Right cardiac atrium (tissue), 5 donors: Measurements from ENCODE around the gene HLA-DPA1. TPM values are rescaled to one million over a fixed set of nuclear protein-coding genes. Genes with fewer than 3 reads are reported as not detected.
A peak's percentile ranks its signal among the peaks of the same experiment; 100 is the strongest.
"Not testable (repeated sequence)": the region's sequence is repeated elsewhere in the genome, so short reads cannot be mapped to it uniquely, and the experiment has no call there.

ENCODE experiments used
- ATAC-seq, 2 donors: fragments of 200-7000 bp; cut with Tn5 transposase; one replicate each; pipeline versions ENCODE4 v1.8.0 to v1.9.1; 2020; ENCODE audit warnings: moderate library complexity in 2 of 2, mild to moderate bottlenecking in 1 of 2
- DNase-seq, 3 donors: peaks; one replicate each; pipeline ENCODE4 v3.0.0-alpha.2; 2020
- H3K27ac ChIP-seq: one replicate; pipeline ENCODE4 v1.5.1; 2013; ENCODE audit warnings: mild to moderate bottlenecking, low read length, control low read depth, moderate library complexity
- H3K27me3 ChIP-seq: one replicate; pipeline ENCODE4 v1.6.1; 2013; ENCODE audit not compliant: control insufficient read depth, insufficient read depth
- H3K4me1 ChIP-seq: one replicate; pipeline ENCODE4 v1.6.1; 2013; ENCODE audit warnings: low read length; ENCODE audit not compliant: control insufficient read depth, insufficient read depth
- H3K4me3 ChIP-seq: one replicate; pipeline ENCODE4 v1.5.1; 2013; ENCODE audit warnings: low read length, control low read depth
- H3K9me3 ChIP-seq: one replicate; pipeline ENCODE4 v1.6.1; 2013; ENCODE audit warnings: low read length; ENCODE audit not compliant: control insufficient read depth
- WGBS: extraction: QIAGEN DNeasy Blood & Tissue Kit; methylation state at CpG from one replicate; pipeline ENCODE4 v1.1.7; 2013; 5-methylcytosine and 5-hydroxymethylcytosine counted together
- intact Hi-C, 4 donors: fragments of 100-400 bp; cut with DNase I; formaldehyde crosslinking; loops; one replicate each; pipeline versions ENCODE4 v1.11.0 to v1.14.0; 2022 to 2023
- polyA plus RNA-seq: library from polyadenylated mRNA; stranded (reverse); fragments of 200-250 nt; gene quantifications from one replicate; pipeline ENCODE4 v1.2.3, GENCODE V29; 2013
- total RNA-seq, 4 donors: library from RNA; stranded (reverse); fragmentation: NEBNext Ultra II Directional; extraction: Animal tissue kit (Norgen Biotek cat#: 25700); gene quantifications; one replicate each; pipeline ENCODE4 v1.2.1, GENCODE V29; 2021
- donor health status: healthy with polysubstance abuse.
- donor health status: DM: no; HTN: yes; CAD: no.
- donor health status: DM: no; HTN: no; CAD: no.
- donor health status: DM: no; HTN: yes; CAD: no; lungs with severe emphysema.
- donor health status: DM: yes; HTN: yes; CAD: no.

Gene HLA-DPA1
- total and polyA plus RNA-seq, 5 donors, result 31.1 to 58.6 (median 53.9) TPM

DNA sequence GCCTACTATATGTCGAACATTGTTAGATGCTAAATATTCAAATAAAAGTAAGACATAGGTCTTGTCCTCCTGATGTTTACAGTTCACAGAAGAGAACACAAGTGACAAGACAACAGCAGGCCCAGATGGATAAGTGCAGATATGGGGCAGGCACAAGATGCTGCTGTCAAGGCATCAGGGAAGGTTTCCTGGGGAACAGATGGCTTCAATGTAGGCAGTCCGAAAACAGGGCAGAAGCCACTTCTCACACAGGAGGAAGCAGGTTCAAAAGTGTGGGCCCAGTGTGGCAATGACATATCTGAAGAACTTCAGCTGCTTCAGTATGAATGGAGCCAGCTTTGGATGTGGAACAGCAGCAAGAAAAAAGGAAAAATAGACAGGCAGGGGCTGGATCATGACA, 34.9 kb upstream of the HLA-DPA1 start:
- WGBS, result 71% methylated on average over 2 of the region's 2 CpGs
- Histone ChIP-seq H3K9me3 (no peaks in the 10 kb centered on the region), H3K4me1 (no peaks in the 10 kb centered on the region), H3K27ac (no peak overlapping the region), H3K4me3 (no peak overlapping the region), H3K27me3 (no peaks in the 10 kb centered on the region)
- intact Hi-C loops, result no loop called here
- ATAC-seq (no peak), DNase-seq (no peak)

DNA sequence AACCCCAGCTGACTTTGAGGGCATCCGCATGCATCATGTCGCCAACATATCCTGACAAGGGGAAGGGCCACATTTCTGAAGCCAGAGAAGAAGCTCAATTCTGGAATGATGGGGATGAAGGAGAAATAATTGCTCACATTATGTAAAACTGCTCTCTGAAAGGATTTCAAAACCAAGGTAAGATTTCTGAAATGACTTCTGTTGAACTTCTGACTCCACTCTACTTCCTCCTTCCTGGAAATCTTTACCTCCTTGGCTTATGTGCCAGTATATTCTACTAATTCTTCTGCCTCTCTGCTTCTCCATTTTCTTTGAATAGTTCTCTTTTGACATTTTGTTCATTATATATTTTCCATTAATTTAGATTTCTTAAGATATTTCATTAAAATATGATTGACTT, 34.2 kb upstream of the HLA-DPA1 start:
- ATAC-seq (no peak), DNase-seq (no peak)
- no peaks in the 10 kb centered on the region for H3K9me3 ChIP-seq
- H3K4me1 ChIP-seq, result no peaks in the 10 kb centered on the region
- H3K4me3 ChIP-seq, result no peak overlapping the region
- no peaks in the 10 kb centered on the region for H3K27me3 ChIP-seq
- H3K27ac ChIP-seq, result no peak overlapping the region
- WGBS, result 89% methylated on average over 2 of the region's 2 CpGs
- intact Hi-C loops, result no loop called here

DNA sequence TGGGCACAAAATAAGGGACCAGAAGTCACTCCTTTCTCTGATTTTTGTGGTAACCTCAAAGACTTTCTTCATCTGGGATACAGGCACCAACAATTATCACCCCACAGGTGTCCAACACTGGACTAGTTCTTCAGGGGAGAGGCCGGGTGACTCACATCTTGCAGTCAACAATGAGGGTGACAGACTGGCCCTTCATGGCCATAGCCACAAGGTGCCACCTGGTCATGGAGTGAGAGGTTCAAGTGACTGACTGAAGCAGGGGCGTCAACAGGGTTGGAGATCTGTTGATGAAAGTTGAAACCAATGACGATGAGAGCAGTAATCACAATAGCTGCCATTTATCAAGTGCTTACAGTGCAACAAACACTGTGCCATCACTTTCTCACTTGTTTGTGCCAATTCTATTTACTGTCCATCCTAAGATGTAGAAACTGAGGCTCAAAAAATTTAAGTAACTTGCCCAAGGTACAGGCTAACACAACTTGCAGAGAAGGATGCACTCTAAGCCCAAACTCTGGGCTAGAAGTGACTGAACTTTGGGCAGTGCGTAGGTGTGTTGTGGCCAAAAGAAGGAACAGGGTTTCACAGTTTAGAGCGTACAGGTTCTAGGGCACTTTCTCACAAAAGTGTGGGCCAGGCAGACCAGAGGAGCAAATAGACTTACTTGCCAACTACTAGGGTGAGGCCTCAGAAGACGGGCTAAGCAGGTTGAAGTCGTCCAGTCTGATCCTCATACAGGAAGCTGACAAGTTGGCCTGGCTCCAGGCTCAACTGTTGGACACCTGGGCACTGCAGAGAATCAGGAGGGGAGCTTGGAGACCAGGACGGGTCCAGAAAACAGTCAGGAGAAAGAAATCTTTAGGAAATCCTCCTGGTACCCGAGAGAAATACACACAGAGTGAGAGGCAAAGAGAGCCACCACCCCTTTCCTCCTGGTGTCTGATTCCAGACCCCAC, 32.7 kb upstream of the HLA-DPA1 start:
- no peak overlapping the region for H3K4me3 ChIP-seq
- no peak for ATAC-seq
- H3K4me1 ChIP-seq, result no peaks in the 10 kb centered on the region
- DNase-seq, result no peak
- no peaks in the 10 kb centered on the region for H3K9me3 ChIP-seq
- H3K27me3 ChIP-seq, result no peaks in the 10 kb centered on the region
- intact Hi-C loops, result no loop called here
- 68% methylated on average over 9 of the region's 9 CpGs for WGBS
- H3K27ac ChIP-seq, result no peak overlapping the region

DNA sequence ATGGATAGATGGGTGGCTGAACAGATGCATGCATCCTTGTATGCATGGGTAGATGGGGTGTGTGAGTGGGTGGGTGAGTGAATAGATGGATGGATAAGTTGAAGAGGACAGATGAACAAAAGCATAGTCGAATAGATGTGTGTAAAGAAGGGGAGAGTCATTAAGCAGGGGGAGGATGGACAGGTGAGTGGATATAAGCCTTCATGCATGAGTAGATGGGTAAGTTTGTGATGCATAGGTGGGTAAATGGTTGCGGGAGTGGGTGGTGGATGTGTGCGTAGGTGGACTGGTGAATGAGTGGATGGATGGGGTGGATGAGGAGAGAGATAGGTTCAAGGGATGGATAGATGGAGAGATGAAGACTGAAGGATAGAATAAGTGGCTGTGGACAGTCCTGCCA, 31.9 kb upstream of the HLA-DPA1 start:
- Histone ChIP-seq H3K4me1 (no peaks in the 10 kb centered on the region), H3K27ac (no peak overlapping the region), H3K27me3 (no peaks in the 10 kb centered on the region), H3K9me3 (no peaks in the 10 kb centered on the region), H3K4me3 (no peak overlapping the region)
- 91% methylated on average over 3 of the region's 3 CpGs for WGBS
- ATAC-seq (no peak), DNase-seq (no peak)
- intact Hi-C loops, result no loop called here

DNA sequence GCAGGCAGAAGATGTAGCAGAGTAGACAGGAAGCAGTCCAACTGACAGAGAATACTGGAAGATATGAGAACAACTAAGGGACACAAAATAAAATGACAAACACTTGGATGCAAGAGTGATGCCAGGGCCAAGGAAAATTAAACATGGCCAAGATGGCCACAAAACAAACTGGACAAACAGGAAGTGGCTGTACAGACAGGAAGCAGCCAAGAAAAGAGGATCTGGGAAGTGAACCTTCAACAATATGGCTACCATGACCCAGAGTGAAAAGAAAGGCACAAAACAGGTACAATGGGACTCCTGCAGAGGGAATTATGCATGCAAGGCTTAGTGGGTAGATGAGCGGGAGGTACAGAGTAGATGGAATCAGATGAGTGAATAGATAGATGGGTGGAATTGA, 31.4 kb upstream of the HLA-DPA1 start:
- Histone ChIP-seq H3K27me3 (no peaks in the 10 kb centered on the region), H3K4me1 (no peaks in the 10 kb centered on the region), H3K27ac (no peak overlapping the region), H3K4me3 (no peak overlapping the region), H3K9me3 (no peaks in the 10 kb centered on the region)
- ATAC-seq, result no peak
- WGBS, result 96% methylated on average over 1 of the region's 1 CpG
- DNase-seq, result no peak
- intact Hi-C loops, result no loop called here

DNA sequence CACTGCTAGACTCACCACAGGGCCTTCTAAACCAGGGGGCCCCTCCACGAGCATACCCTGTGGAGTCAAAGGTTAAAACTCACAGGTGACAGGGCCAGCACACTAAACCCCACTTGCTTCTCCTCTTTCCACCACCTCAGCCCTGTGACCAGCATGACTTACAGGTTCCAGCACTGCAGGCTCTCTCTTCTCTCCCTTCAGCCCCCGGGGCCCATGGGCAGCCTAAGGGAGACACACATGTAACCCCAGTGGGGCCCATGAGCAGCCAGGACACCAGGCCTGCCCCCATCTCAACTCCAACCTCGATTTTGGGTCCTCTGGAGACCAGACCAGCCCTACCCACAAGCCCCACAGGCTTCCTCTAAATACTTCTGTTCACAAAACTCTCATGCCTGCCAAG, 30.3 kb upstream of the HLA-DPA1 start:
- Histone ChIP-seq H3K4me1 (no peaks in the 10 kb centered on the region), H3K27ac (no peak overlapping the region), H3K4me3 (no peak overlapping the region), H3K27me3 (no peaks in the 10 kb centered on the region), H3K9me3 (no peaks in the 10 kb centered on the region)
- intact Hi-C loops, result no loop called here
- no peak for ATAC-seq
- 49% methylated on average over 3 of the region's 3 CpGs for WGBS
- no peak for DNase-seq

DNA sequence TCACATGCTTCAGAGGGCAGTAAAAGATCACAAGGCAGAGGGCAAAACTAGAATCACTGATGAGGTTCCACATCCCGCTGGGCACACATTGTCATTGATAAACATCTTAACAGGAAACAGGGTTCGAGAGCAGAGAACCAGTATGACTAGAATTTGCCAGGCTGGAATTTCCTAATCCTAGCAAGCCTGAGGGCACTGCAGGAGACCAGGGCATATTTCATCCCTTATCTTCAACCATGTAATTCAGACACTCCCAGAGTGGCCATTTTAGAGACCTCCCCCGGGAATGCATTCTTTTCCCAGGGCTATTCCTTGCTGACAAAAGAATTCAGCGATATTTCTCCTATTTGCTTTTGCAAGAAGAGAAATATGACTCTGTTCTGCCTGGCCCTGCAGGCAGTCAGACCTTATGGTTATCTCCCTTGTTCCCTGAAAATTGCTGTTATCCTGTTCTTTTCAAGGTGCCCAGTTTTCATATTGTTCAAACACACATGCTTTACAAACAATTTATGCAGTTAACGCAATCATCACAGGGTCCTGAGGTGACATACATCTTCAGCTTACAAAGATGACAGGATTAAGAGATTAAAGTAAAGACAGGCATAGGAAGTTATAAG, 27.8 kb upstream of the HLA-DPA1 start:
- H3K4me3 ChIP-seq, DNase-seq, ATAC-seq, intact Hi-C loops, H3K4me1 ChIP-seq, H3K9me3 ChIP-seq, H3K27ac ChIP-seq, H3K27me3 ChIP-seq: not testable (repeated sequence)
- 71% methylated on average over 5 of the region's 5 CpGs for WGBS

DNA sequence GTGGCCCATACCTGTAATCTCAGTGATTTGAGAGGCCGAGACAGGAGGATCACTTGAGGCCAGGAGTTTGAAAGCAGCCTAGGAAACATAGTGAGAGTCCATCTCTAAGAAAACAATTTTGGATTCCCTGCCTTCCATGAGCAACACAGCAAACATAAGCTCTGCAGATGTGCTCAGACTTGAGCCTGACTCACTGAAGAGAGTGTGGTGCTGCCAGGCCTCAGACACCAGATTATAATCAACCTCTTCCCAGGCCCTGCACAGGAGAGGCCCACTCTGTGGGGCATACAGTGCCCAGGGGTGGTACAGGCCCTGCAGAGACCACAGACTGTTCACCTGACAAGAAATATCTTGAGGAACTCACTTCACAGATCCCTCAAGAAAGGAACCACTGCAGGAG, 22.2 kb upstream of the HLA-DPA1 start:
- Histone ChIP-seq H3K27ac (no peak overlapping the region), H3K4me1 (no peaks in the 10 kb centered on the region), H3K4me3 (no peak overlapping the region), H3K27me3 (no peaks in the 10 kb centered on the region), H3K9me3 (no peaks in the 10 kb centered on the region)
- no peak for ATAC-seq
- WGBS, result 86% methylated on average over 1 of the region's 1 CpG
- intact Hi-C loops, result loop anchor here in 2 of 4 donors (10.0 kb wide), 2 partner anchors 81 to 91 kb away; partner anchors contain the start of gene HLA-DOA (in 1 of the 2)
- DNase-seq, result no peak

DNA sequence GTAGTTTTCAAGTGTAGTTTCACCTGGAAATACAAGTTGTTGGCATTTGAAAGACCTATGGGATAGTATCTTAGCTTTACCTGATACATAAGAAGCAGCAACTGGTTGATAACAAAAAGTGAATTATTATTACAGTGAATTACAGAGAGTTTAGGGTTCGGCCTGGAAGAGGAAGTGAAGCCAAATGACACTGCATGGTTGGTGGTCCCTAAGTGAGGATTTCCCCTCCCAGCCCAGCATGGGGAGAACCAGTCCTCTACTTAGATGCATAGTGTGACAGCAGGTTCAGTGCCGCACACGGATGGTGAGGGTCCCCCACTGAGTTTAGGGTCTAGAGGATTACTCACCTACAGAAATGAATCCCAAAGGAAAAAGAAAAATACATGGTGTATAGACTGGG, 20.4 kb upstream of the HLA-DPA1 start:
- H3K9me3 ChIP-seq, result no peaks in the 10 kb centered on the region
- no peak overlapping the region for H3K27ac ChIP-seq
- intact Hi-C loops, result loop anchor here in 2 of 4 donors (10.0 kb wide), 2 partner anchors 79 to 89 kb away; partner anchors contain the start of gene HLA-DOA (in 1 of the 2)
- no peak overlapping the region for H3K4me3 ChIP-seq
- ATAC-seq, result no peak
- H3K27me3 ChIP-seq, result no peaks in the 10 kb centered on the region
- WGBS, result 54% methylated on average over 3 of the region's 3 CpGs
- H3K4me1 ChIP-seq, result no peaks in the 10 kb centered on the region
- DNase-seq, result no peak

DNA sequence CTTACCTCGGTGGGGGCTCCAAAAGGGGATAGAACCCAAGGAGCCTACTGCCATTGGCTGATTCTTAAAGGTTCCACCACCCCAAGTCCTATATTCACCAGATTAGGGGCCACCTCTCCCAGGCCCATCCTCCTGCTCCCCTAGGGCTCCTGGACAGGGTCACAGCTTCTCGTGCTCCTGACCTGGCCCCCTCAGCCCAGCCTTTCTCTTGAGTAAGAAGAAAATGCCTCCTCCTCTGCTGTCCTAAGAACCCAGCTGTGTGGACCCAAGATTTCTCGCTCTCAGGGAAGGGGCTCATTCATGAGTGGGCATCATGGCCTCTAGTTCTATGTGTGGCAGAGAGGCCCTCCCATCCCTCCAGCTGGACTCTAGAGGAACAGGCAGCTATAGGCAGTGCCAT, 18.9 kb upstream of the HLA-DPA1 start:
- Histone ChIP-seq H3K27me3 (no peaks in the 10 kb centered on the region), H3K4me3 (no peak overlapping the region), H3K9me3 (no peaks in the 10 kb centered on the region), H3K27ac (no peak overlapping the region), H3K4me1 (no peaks in the 10 kb centered on the region)
- WGBS, result 88% methylated on average over 3 of the region's 3 CpGs
- ATAC-seq (peak in 1 of 2 donors; percentile 10), DNase-seq (no peak)
- intact Hi-C loops, result loop anchor here in 2 of 4 donors (10.0 kb wide), 2 partner anchors 78 to 88 kb away; partner anchors contain the start of gene HLA-DOA (in 1 of the 2)

DNA sequence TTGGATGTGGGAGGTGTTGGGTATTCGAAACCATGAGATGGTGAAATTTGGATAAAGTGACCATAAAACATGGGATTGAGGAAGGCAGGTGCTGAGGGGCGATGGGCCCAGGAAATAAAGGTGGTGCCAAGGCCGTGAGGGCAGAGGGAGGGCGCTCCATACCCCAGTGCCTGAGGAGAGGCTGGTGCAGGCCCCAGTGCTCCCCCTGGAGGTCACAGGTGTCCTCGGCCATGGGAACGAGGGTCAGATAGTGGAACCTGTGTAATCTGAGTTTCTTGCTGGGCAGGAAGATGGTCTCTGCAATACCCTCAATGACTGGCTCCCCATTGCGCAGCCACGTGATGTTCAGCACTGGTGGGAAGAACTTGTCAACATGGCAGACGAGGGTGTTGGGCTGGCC, 18.5 kb upstream of the HLA-DPA1 start:
- Histone ChIP-seq H3K4me3 (no peak overlapping the region), H3K4me1 (no peaks in the 10 kb centered on the region), H3K9me3 (no peaks in the 10 kb centered on the region), H3K27me3 (no peaks in the 10 kb centered on the region), H3K27ac (no peak overlapping the region)
- DNase-seq (peak; percentile 47 to 71 (median 64)), ATAC-seq (peak; percentile 71 to 72)
- 34% methylated on average over 9 of the region's 9 CpGs for WGBS
- intact Hi-C loops, result loop anchor here in 2 of 4 donors (10.0 kb wide), 2 partner anchors 77 to 87 kb away; partner anchors contain the start of gene HLA-DOA (in 1 of the 2)
